GM12891 (cell line): ENCODE data around the gene LGSN.
A peak's percentile ranks its signal among the peaks of the same experiment; 100 is the strongest.

Experiments used
- DNase-seq: peaks from one replicate; pipeline ENCODE4 v3.0.0; 2011; ENCODE audit warnings: low spot score; ENCODE audit not compliant: insufficient read length
- FAIRE-seq: peaks from 2 replicates; lab custom pipeline; 2011; peaks lifted over from hg19 to GRCh38; lab: Jason Lieb, UNC
- PAX5 ChIP-seq: IDR thresholded peaks from 2 replicates; pipeline ENCODE4 v1.6.1; 2011; ENCODE audit warnings: low read length, moderate library complexity, mild to moderate bottlenecking; ENCODE audit not compliant: insufficient read depth, severe bottlenecking
- POLR2A ChIP-seq: IDR thresholded peaks from 2 replicates; pipeline ENCODE4 v1.6.1; 2011; ENCODE audit warnings: low read depth, low read length, control low read depth
- POLR2AphosphoS5 ChIP-seq: IDR thresholded peaks from 2 replicates; pipeline ENCODE4 v1.6.1; 2011; ENCODE audit warnings: low read depth, low read length, control low read depth
- POU2F2 ChIP-seq: IDR thresholded peaks from 2 replicates; pipeline ENCODE4 v1.6.1; 2011; ENCODE audit warnings: low read depth, mild to moderate bottlenecking, control low read depth, low read length, moderate library complexity
- SPI1 ChIP-seq: IDR thresholded peaks from 2 replicates; pipeline ENCODE4 v1.6.1; 2011; ENCODE audit warnings: low read depth, low read length, control low read depth
- TAF1 ChIP-seq: IDR thresholded peaks from 2 replicates; pipeline ENCODE4 v1.6.1; 2011; ENCODE audit warnings: low read depth, low read length, control low read depth

LGSN gene

DNA sequence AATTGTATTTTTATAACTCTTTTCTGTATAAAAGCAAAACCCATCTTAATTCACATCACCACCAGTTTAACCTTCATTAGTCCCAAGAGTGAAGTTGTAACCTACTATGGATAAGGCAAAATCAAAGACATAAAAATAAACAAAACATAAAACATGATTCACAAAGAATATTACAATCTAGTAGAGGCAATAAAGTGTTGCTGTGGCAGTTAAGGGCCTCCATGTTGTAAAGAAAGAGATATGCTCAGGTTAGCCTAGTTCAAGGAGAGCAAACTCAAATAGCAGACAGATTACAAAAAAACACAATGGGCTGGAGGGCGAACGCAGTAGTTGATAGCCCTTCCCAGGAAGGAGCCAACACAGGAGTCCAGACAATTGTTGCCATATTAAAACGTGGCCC is 13.4 kb downstream of the LGSN start:
- no peak for TF ChIP-seq PAX5
- no peak for TF ChIP-seq POLR2AphosphoS5
- TF ChIP-seq POLR2A, result no peak
- no peak for TF ChIP-seq TAF1
- no peak for TF ChIP-seq POU2F2
- no peak for TF ChIP-seq SPI1
- FAIRE-seq, result no peak
- no peak for DNase-seq

DNA sequence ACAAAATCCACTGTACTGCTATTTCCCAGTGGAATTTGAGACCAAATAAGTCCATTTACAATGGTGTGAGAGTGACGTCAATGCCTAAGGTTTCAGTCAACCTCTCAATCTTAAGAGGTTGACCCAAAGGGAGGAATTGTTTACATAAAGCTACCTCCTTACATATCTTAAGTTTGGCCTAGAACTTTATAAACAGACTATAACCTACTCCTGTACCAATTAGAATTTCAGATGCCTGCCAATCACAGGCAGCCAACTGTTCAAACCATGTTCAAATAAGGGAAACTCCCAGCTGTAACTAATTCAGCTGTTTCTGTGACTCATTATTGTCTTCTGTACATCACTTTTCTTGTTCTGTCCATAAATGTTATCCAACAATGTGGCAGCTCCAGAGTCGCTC is 14.5 kb downstream of the LGSN start:
- DNase-seq (no peak), FAIRE-seq (peak; percentile 33)
- TF ChIP-seq POU2F2 (no peak), SPI1 (no peak), POLR2AphosphoS5 (no peak), PAX5 (no peak), TAF1 (no peak), POLR2A (no peak)

DNA sequence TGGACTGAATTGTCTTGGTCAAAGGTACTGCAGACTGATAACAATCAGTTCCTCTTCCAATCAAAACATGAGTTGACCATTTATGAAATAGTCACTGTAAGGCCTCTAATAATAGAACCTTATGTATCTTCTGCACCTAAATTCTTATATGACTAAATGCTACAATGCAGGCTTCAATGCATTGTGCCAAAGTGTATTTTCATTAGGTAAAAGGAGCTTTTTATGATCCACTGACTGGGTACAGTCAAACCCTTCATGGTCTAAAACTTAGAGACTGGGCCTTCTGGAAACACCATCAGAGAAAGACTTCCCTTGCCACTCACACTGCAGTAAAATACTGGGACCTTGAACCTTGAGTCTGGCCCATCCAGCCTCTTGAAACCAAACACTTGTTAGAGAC is 16.3 kb downstream of the LGSN start:
- no peak for TF ChIP-seq SPI1
- TF ChIP-seq TAF1, result no peak
- no peak for TF ChIP-seq POLR2AphosphoS5
- no peak for TF ChIP-seq PAX5
- no peak for TF ChIP-seq POU2F2
- no peak for TF ChIP-seq POLR2A
- FAIRE-seq, result no peak
- DNase-seq, result no peak

DNA sequence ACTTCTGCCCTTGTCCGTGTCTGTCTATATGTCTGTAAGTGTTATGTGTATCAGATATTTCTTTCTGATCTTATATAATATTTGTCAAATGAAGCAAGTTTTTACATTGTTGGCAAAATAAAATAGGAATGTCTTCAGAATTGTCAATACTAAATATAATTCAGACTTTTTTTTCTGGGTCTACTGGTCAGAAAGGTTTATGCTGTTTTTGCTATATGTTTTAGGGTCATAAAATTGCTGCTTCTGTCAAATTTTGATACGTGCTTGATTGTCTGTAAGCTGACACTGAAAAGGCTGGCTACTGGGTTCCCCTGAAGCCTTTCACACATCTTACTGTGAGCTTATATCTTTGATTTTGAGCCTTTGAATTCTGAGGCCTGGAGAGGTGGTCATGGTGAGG is 20.1 kb downstream of the LGSN start:
- no peak for FAIRE-seq
- no peak for DNase-seq
- TF ChIP-seq POU2F2, result no peak
- TF ChIP-seq SPI1, result no peak
- no peak for TF ChIP-seq PAX5

DNA sequence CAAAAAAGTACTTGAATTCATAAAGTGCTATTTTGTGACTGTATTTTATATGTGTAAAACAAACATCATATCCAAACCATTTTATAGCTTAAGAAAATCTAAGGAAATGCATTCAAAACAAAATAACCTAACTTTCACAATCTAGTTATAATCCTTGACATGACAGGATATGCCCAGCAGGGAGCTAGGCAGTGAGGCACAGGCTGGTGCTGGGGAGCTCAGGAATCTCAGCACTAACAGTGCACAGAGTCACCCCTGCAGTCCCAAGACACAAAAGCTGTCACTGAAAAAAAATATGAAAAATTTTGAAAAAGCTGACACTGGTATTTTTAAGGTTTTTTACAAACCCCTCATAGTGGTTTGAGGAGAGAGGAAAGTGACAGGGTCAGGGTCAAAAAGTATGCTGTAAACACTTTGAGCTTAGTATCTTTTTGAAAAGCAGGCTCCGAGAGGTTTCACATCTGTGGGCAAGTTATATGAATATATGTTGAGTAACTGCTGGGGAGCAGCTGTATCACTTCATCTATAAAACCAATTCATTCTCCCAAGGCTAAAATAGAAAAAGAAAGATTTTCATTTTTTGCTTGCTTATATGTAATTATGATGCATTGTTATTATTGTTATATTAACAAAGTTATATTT is 24.1 kb downstream of the LGSN start:
- TF ChIP-seq PAX5, result no peak
- TF ChIP-seq POLR2A, result no peak
- TF ChIP-seq POU2F2, result no peak
- no peak for TF ChIP-seq POLR2AphosphoS5
- TF ChIP-seq TAF1, result no peak
- FAIRE-seq, result no peak
- DNase-seq, result no peak

DNA sequence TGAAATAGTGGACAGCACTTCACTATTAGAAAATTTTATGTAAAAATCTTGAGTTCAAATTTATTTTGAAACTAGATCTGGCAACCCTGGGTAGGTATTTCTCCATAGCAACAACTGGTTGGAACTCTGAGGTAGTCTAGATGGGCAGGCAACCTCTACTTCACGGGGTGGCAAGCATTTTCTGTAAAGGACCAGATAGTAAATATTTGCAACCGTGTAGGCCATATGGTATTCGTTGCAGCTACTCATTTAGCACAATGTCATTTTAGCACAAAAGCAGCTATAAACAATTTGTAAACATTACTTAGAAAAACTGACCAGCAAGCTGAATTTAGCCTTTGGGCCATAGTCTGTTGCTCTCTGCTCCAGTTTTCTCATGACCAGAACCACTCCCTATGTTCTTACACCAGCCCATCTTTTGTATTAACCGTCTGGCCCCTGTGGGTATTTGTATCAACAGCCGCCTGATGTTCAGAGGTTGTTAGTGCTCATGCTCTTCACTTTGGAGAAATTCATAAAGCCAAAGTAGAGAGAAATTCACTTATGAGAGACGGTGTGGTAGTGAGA is 29.2 kb downstream of the LGSN start:
- TF ChIP-seq POLR2AphosphoS5 (no peak), POU2F2 (no peak), SPI1 (no peak), POLR2A (no peak), TAF1 (no peak), PAX5 (no peak)
- FAIRE-seq, result no peak
- no peak for DNase-seq

DNA sequence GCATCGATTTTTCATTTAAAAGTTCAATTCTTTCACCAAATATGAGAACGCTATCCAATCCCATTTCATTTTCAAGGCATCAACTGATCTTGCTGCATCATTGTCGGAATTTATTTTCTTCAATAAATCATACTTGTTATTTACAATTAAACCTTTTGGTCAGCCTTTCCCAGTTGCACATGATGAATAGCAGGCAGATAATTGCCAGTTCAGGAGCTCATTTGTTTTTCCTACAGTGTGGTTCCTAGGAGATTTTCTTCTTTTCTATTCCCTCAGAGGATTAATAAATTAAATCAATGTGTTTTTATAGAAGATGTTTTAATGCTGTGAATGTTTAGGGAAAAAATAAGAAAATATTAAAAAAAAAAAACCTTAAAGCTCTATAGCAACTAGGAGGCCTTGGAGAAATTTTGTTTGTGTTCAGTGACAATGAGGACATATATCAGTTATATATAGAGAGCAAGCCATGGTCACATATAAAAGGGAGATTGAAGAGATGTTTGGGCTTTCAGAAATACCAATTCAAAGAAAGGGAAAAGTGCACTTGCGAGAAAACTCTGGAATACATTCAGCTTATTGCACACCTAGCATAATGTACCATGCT is 30.4 kb downstream of the LGSN start:
- FAIRE-seq, result no peak
- no peak for DNase-seq
- TF ChIP-seq POU2F2, result no peak

DNA sequence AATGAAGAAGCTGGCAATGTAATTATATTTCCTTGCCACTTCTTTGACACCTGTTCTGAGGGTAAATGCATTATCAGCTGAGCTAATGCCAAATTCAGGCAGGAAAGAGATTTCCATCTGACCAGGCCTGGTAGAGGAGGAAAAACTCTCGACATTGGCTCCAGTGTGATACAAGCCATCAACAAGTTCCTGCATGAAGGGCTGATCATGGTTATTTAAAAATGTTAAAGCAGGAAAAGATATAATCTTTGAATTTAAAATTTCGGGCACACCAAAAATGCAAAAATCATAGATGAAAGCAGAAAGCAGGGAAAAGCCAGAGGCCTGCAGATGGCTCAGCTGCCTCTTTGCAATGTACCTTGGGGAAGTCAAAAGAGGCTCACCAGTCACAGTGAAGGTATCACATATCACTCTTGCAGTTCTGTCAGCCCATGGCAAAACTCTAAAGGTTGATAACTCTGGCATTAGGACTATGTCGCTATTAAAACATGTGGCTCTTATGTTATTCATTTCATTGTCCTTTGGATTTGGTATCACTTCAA is 39.1 kb downstream of the LGSN start:
- FAIRE-seq, result no peak
- no peak for TF ChIP-seq POU2F2
- no peak for TF ChIP-seq TAF1
- TF ChIP-seq POLR2AphosphoS5, result no peak
- TF ChIP-seq POLR2A, result no peak
- no peak for TF ChIP-seq SPI1
- TF ChIP-seq PAX5, result no peak
- no peak for DNase-seq

DNA sequence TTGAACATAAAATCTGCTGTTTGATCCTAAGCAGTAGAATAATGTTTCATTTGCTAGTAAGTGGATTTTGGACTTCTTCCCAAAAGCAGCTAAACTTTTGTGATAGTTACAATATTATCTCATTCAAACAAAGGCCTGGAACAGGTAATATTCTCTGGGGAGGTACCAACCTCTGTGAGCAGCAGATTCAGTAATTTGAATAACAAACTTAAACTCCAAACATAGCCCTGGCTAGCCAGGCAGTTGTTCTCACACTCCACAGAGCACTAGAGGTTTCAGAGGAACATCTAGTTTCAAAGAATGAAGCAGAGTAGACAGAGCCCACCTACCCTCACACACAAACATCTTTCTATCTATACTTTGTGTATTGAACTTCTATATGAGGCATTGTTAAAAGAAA is 40.9 kb downstream of the LGSN start:
- no peak for TF ChIP-seq POLR2A
- no peak for TF ChIP-seq PAX5
- TF ChIP-seq POU2F2, result no peak
- no peak for TF ChIP-seq TAF1
- TF ChIP-seq POLR2AphosphoS5, result no peak
- TF ChIP-seq SPI1, result no peak
- no peak for FAIRE-seq
- DNase-seq, result no peak
